Stimulated activated CD8-positive, alpha-beta memory T cell treated with anti-CD3 and anti-CD28 coated beads, Interleukin-7, amount 100 ng/mL, for 1 hour (primary cell): ENCODE results near the gene TIE1.

Source experiments
- DNase-seq, 2 donors: peaks; one replicate each; pipeline ENCODE4 v3.0.0-alpha.2; 2020; ENCODE audit warnings: low read depth in 2 of 2

Gene TIE1

DNA sequence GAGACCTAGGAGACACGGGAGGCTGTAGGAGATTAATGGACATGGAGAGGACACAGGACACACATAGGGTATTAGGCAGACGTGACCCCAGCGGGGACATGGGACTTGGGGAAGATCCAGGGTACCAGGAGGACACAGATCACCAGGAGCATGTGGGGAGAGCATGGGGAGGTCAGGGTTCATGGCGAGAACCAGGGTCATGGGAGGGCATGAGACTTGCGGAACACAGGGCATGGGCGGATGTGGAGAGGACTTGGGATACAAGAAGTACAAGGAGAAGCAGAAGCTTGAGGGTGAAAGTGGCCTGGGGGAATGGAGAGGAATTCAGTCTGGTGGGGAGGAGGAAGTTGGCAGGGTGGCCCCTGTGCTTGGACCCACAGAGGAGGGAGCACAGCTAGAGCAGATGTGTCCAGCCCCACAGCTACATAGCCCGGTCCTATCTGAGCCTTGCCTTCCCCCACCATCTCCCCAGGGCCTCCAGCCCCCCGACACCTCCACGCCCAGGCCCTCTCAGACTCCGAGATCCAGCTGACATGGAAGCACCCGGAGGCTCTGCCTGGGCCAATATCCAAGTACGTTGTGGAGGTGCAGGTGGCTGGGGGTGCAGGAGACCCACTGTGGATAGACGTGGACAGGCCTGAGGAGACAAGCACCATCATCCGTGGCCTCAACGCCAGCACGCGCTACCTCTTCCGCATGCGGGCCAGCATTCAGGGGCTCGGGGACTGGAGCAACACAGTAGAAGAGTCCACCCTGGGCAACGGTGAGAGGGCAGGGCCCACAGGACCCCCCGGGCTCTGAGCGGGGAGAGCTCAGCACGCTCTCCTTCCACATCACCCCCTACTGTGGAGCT is 12.1 kb downstream of the TIE1 start:
- DNase-seq, result no peak

DNA sequence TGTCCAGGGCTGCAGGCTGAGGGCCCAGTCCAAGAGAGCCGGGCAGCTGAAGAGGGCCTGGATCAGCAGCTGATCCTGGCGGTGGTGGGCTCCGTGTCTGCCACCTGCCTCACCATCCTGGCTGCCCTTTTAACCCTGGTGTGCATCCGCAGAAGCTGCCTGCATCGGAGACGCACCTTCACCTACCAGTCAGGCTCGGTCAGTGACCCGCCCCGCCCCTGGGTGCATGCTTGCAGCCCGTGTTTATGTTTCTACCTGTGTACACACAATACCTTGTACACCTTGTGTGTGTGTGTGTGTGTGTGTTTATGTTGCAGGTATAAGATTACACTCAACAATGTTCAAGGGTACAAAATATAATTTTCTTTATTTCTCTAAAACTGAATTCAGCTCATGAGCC is 13.0 kb downstream of the TIE1 start:
- no peak for DNase-seq

DNA sequence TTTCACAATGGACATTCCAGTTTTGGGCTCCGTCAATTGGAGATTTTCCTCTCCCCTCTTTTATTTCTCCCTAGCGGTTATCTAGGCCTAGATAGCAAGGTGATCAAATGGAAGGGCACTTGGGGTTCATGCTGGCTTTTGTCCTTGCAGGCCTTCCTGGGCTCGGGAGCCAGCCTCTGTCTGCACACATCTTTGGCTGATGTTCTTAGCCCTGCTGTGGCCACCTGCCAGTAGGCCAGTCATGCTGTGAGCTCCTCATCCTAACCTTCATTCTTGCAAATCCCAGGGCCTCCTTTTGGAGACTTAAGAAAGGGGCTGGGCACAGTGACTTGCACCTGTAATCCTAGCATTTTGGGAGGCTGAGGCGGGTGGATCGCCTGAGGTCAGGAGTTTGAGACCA is 13.5 kb downstream of the TIE1 start:
- no peak for DNase-seq

DNA sequence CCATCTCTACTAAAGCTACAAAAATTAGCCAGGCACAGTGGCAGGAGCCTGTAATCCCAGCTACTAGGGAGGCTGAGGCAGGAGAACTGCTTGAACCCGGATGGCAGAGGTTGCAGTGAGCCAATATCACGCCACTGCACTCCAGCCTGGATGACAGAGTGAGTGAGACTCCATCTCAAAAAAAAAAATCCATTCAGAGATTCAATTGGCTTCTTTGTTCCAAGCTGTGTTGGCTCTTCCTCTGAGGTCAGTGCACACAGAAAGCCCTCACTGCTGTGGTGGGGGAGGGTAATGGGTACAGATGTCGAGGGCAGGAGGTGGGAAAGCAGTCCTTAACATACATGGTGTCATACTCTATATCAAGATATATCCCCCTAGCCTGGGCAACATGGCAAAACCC is 14.7 kb downstream of the TIE1 start:
- no peak for DNase-seq

DNA sequence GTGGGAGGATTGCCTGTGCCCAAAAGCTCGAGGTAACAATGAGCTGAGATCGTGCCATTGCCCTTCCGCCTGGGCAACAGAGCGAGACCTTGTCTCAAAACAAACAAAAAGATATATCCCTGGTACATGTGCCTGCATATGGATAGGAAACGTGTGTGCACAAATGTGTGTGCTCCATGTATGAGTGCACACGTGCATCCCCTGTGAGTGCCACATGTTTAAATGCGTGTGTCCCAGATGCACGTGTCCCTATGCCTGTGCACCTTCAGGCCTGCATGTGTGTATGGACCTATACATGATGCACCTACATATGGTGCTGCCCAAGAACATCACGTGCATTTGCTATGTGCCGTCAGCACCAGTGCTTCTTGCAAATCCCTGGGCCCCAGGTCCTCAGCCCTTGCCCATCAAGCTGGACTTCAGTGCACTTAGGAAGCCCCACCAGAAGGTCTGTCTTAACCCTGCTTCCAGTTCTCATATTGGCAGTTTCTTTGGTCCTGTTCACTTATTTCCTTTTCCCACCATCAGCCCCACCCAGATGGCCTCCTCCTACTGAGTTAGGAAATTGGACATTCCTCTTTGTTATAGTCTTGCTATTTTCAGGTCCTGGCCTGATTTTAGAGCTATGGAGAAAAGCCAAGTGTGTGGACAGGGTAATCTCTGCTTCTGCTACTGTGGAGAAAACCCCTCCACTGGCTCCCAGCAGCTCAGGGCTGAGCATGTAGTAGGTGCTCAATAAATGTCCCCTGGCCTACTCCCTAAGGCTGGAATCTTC is 15.4 kb downstream of the TIE1 start:
- DNase-seq, result no peak

DNA sequence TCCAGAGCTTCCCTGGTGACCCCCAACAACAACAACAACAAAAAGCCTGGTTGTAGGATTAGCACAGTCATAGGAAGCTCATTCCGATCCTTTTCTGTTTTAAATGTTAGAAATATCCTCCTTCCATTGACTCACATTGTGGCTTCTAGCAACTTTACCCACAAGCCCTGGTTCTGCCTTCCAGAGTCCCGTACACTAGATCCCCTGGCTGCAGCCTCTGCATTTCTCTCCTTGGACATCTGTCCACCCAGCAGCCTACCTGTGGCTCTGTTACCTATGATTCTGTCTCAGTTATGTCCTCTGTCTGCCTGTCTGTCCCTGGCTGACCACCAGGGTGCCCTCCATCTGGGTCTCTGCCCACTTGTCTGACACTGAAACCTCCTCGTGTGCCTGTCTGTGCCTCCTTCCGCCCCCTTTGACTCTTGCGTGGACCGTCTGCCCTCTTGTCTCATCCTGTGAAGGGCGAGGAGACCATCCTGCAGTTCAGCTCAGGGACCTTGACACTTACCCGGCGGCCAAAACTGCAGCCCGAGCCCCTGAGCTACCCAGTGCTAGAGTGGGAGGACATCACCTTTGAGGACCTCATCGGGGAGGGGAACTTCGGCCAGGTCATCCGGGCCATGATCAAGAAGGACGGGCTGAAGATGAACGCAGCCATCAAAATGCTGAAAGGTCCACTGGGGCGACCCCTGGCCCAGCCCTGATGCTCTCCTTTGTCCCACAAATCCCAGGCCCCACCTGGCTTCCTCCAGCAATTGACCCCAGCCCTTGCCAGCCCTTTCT is 16.1 kb downstream of the TIE1 start:
- DNase-seq, result no peak

DNA sequence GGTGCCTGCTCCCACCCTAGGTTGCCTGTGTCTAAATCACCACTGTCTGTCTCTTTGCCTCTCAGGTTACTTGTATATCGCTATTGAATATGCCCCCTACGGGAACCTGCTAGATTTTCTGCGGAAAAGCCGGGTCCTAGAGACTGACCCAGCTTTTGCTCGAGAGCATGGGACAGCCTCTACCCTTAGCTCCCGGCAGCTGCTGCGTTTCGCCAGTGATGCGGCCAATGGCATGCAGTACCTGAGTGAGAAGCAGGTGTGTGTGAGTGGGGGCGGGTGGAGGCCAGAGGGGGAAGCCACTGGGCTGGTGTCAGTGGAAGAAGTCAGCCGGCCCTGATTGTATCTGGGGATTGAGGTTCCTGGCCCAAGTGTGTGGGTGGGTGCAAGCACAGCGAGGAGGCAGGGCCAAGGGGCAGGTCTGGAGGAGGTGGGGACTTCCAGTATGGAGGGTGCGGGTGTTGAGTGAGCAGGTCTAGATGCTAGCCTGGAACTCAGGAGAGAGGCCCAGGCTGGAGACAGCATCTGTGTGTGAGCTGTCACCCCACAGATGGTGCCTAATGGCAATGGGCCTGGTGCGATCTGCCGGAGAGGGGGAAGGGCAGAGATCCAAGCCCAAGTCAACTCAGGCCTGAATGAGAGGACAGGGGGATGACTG is 17.2 kb downstream of the TIE1 start:
- no peak for DNase-seq

DNA sequence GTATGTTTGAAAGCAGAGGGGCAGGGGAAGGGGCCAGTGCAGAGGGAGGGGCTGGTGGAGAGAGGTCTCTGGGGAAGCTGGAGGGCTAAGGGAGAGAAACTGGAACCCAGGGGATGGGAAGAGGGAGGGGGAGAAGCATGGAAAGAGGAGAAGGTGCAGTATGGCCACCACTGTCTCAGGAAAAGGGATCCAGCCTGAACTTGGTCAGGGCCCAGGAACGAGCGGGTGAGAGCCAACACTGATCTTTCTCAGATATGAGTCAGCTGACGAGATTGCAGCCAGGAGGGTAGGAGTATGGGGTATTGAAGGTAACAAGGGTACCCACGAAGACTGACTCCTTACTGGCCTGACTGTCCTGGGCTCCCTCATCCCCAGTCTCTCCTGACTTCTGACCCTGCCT is 18.0 kb downstream of the TIE1 start:
- no peak for DNase-seq

DNA sequence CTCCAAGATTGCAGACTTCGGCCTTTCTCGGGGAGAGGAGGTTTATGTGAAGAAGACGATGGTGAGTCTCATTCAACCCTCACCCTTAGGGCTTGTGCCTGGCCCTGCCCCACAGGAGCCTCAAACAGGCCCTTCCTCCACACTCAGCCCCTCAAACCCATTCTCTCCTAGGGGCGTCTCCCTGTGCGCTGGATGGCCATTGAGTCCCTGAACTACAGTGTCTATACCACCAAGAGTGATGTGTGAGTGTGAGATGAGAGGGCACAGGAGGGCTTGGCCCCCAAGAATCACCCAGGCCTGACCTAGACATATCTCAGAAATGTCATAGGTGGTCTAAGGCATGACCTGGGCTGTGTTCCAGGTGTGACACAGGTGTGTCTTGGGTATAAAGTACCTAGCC is 18.5 kb downstream of the TIE1 start:
- DNase-seq, result no peak

DNA sequence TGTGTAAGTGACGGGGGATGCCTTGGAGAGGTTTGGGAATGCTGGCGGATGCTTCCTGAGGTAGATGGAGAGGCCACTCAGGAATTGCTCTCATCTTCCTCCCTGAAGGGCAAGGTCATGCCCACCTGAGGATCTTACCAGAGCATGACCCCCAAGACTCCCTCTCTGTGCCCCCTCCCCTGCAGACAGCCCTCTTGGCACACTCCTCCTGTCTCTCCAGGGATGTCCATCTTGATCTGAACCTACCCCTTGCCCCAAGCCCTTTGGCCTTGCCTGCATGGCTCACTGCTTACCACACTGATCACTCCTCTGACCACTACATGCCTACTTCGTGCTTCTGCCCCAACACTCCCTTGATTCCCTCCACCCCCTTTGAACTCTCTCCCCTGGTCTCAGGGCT is 19.0 kb downstream of the TIE1 start:
- DNase-seq, result no peak

DNA sequence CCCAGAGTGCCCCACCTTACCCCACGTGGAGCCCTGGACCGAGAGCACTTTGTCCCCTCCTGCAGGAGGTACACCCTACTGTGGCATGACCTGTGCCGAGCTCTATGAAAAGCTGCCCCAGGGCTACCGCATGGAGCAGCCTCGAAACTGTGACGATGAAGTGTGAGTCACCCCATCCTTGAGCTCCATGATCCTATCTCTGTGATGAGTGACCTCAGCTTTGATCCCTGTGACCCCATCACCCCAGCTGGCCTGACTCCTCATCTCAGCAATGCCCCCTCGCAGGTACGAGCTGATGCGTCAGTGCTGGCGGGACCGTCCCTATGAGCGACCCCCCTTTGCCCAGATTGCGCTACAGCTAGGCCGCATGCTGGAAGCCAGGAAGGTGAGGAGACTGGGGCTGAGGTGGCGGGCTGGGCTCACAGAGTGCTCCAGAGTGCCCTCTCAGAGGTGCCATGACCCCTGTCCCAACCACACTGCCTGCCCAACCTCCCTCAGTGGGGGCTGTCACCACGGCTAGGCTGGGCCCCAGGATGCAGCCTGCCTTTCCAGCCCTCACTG is 20.6 kb downstream of the TIE1 start:
- DNase-seq, result no peak

DNA sequence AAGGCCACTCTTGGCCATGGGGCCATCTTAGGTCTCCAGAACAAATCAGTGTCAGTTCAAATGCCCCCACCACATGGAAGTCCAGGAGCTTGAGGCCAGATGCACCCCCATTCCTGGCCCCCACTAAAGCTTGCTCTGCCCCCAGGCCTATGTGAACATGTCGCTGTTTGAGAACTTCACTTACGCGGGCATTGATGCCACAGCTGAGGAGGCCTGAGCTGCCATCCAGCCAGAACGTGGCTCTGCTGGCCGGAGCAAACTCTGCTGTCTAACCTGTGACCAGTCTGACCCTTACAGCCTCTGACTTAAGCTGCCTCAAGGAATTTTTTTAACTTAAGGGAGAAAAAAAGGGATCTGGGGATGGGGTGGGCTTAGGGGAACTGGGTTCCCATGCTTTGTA is 21.7 kb downstream of the TIE1 start:
- DNase-seq, result no peak

DNA sequence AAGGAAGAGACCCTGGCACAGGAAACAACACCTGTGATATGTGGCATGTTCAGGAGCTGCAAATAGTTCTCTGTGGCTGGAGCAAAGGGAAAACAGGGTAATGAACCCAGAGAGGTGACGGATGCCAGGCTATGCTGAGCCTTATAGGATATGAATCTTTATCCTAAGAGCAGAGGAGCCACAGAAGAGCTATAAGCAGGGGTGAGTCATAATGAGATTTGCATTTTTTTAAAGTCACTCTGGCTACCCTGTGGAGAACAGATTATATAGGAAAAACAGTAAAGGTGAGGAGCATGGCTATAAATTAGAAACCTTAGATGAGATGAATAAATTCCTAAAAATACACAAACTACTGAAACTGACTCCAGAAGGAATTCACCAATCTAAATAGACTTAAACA is 24.0 kb downstream of the TIE1 start:
- no peak for DNase-seq

DNA sequence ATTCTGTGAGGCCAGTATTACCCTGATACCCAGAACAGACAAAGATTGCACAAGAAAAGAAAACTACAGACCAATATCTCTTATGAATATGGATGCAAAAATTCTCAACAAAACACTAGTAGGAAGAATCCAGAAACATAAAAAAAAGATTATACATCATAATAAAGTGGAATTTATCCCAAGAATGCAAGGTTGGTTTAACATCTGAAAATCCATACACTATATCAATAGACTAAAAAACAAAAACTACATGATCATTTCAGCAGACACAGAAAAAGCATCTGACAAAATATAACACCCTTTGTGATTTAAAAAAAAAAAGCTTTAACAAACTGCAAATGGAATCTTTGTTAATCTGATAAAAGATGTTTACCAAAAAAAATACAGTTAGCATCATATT is 24.6 kb downstream of the TIE1 start:
- DNase-seq, result no peak

DNA sequence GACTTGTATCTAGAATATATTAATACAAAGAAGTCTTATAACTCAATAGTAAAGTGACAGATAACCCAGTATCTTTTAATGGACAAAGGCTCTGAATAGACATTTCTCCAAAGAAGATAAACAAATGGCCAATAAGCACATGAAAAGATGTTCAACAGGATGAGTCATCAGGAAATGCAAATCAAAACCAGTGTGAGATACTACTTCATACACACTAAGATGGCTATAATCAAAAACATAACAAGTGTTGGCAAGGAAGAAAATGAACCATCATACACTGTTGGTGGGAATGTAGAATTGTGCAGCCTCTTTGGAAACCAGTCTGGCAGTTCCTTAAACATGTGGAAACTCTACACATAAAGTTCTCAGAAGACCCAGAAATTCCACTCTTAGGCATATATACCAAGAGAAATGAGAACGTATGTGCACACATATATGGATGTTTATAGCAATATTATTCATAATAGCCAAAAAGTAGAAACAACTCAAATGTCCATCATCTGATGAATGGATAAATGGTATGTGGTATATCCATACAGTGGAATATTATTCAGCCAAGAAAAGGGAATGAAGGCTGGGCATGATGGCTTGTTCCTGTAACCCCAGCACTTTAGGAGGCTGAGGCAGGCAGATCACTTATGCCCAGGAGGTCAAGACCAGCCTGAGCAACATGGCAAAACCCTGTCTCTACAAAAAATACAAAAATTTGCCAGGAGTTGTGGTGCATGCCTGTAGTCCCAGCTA is 26.9 kb downstream of the TIE1 start:
- no peak for DNase-seq

DNA sequence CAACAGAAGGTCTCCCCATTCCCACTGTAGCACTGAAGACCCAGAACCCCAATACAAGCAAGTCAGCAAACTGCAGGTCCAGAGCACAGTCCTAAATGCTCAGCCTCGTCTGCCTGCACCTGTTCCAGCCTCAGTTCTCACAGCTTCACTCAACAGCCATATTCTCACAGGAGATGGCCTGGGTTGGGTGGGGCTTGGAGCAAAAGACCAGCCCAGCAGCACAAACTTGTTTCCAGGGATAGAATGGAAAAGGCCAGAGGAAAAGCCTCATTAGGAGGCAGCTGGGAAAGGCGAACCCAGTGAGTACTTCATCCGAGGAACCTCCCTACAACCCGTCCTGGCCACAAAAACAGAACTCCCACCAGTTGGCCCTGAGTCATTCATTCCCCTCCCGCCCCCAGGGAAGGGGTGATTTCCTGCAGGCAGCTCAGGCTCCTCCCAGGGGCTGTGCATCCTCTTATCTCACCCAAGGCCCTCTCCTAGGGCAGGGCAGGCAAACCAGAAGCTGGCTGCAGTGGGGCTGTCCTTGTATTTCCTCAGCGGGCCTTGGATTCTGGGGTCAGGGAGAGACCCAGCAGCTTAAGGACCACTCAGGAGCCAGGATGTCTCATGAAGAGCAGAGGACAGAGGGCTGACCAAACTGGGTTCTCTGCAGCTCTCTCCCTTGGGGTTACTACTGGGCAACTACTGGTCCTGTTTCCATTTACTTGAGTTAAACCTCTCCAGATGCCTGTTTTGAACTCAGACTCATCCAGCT is 29.4 kb downstream of the TIE1 start:
- DNase-seq, result no peak

DNA sequence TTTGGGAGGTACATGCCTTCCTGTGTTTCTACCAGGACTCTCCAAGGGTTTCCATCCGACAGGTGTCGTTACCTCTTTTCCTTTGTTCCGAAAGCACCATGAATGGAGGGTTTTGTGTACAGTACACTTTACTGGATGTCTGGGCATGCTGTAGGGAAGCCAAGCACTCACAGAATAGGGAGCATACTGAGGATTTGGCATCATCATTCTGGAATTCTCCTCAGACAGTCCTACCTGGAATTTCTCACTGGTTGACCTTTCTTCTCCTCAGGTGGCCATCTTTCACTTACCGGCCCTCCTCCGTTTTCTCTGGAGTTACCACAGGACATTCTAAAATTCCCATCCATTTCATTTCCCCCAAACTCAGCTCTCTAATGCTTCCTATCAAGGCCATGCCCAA is 30.9 kb downstream of the TIE1 start:
- no peak for DNase-seq

DNA sequence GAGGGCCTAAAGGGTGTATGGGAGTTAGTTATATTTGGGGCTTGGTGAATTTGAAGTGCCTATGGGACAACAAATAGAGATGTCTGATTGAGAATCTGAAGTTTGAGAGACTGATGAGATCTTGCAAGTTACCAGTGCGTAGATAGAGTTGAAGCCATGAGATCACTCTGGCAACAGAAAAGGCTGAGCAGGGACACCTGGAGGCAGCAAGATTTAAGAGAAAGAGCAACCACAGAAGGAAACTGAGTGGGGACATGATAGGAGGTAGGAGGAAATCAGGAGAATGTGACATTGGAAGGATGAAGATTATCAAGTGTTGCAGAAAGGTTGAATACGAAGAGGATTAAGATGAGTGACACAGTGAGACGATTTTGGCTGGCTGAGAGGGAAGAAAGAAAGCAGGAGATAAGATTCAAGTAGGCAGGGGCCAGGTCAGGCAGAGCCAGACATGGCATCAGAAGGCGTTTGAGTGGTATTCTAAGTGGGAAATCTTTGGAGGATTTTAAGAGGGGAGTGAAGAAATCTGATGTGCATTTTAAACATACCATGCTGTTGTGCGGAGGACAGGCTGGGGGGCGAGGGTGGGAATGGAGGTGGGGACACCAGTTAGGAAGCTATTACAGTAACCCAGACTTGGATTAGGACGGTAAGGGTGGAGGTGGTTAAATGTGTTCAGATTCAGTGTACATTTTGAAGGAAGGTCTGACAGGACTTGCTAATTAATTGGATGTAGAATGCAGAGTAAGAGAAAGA is 33.8 kb downstream of the TIE1 start:
- no peak for DNase-seq

DNA sequence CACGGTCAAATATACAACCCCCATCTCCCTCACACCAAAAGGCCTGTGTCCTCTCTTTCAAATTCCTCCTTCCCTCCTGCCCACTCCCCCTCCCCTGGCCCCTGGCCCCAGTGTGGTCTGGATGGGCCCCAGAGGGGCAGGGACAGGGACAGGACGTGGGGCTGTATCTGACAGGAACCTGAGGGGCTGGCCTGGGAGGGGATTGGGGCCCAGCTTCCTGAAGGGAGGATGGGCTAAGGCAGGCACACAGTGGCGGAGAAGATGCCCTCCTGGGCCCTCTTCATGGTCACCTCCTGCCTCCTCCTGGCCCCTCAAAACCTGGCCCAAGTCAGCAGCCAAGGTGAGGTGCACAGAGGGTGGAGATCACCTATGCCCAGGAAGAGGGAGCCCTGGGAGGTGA is 36.8 kb downstream of the TIE1 start, which contains the start of gene MPL:
TSS of gene MPL (plus strand) at position 231 of the 400 bp plus-strand sequence. CDS start at position 262, 31 bp downstream.
- DNase-seq, result no peak
